Limb (tissue), 2 donors: ENCODE data around the gene ARVCF.

Experiments
- DNase-seq, 2 donors: peaks; one replicate each; pipeline ENCODE4 v3.0.0-alpha.2; 2016; ENCODE audit errors: extremely low spot score in 2 of 2

ARVCF gene

GRCh38 chr22:20031732-20032406 is 15.2 kb upstream of the ARVCF start:
- DNase-seq: no peak

- DNase-seq: no peak
These were observed 13.1 kb upstream of the ARVCF start for GRCh38 chr22:20029550-20030225.

- DNase-seq: no peak
These were observed 12.4 kb upstream of the ARVCF start for GRCh38 chr22:20028855-20029549.

GRCh38 chr22:20027966-20028854 is 11.6 kb upstream of the ARVCF start:
- DNase-seq: no peak

- DNase-seq: no peak
These were observed 10.5 kb upstream of the ARVCF start for GRCh38 chr22:20026996-20027601.

- no peak for DNase-seq
These were observed 9.7 kb upstream of the ARVCF start for GRCh38 chr22:20026204-20026908.

GRCh38 chr22:20025401-20026203 is 9.0 kb upstream of the ARVCF start:
- DNase-seq: no peak

GRCh38 chr22:20024650-20025397 is 8.2 kb upstream of the ARVCF start:
- peak in 1 of 2 donors; percentile 10 for DNase-seq

GRCh38 chr22:20024225-20024624 is 7.6 kb upstream of the ARVCF start:
- DNase-seq: no peak

GRCh38 chr22:20022978-20023613 is 6.5 kb upstream of the ARVCF start:
- DNase-seq: no peak

GRCh38 chr22:20022231-20022977 is 5.8 kb upstream of the ARVCF start:
- no peak for DNase-seq

- DNase-seq: no peak
These were observed 4.9 kb upstream of the ARVCF start for GRCh38 chr22:20021196-20022181.

- peak; percentile 91 to 97 for DNase-seq
These were observed 4.0 kb upstream of the ARVCF start, which contains the start of gene TANGO2 for GRCh38 chr22:20020533-20021195. Gene TANGO2, plus strand, starts transcription at chr22:20021110. Its CDS starts 15,689 bp downstream, at chr22:20036799.

- DNase-seq: no peak
These were observed 3.3 kb upstream of the ARVCF start for GRCh38 chr22:20019661-20020532.

- no peak for DNase-seq
These were observed 1.4 kb upstream of the ARVCF start for GRCh38 chr22:20018001-20018400.
